K562 (cell line): Measurements from ENCODE around the gene CLEC2B. TPM values are rescaled to one million over a fixed set of nuclear protein-coding genes. Genes with fewer than 3 reads are reported as not detected.

Source experiments
- BCLAF1 ChIP-seq, 2 experiments: fragments of 450-650 bp in 1 of 2; IDR thresholded peaks; 2 replicates each; pipeline ENCODE4 v1.6.1; 2011 to 2017; ENCODE audit warnings: low read depth in 2 of 2, antibody characterized with exemption in 1 of 2, borderline replicate concordance in 1 of 2, low read length in 1 of 2, mild to moderate bottlenecking in 1 of 2, mixed read lengths in 1 of 2; ENCODE audit not compliant: control insufficient read depth in 1 of 2
- BDP1 ChIP-seq: IDR thresholded peaks from 3 replicates; pipeline ENCODE4 v1.6.1; 2011; ENCODE audit not compliant: insufficient read length, insufficient read depth
- ELF4 ChIP-seq: fragments of 450-650 bp; formaldehyde crosslinking; IDR thresholded peaks from 2 replicates; pipeline ENCODE4 v1.4.0; 2022; ENCODE audit warnings: missing genetic modification characterization
- HMG20B ChIP-seq: fragments of 250-450 bp; sonication (Bioruptor Pico); IDR thresholded peaks from 2 replicates; pipeline ENCODE4 v1.5.0; 2021; ENCODE audit warnings: mild to moderate bottlenecking
- JUN ChIP-seq, 2 experiments: sonication (generic) in 1 of 2; formaldehyde crosslinking in 1 of 2; IDR thresholded peaks; 2 replicates each; pipeline versions ENCODE4 v1.6.1 to v1.8.0; 2012 to 2022; ENCODE audit warnings: borderline replicate concordance in 2 of 2, mild to moderate bottlenecking in 2 of 2, improper control_type of control experiment in 1 of 2, low read depth in 1 of 2, low read length in 1 of 2, missing genetic modification reagents in 1 of 2
- KDM1A ChIP-seq, 2 experiments: fragments of 450-650 bp; IDR thresholded peaks; 2 replicates each; pipeline ENCODE4 v1.6.1; 2016; ENCODE audit warnings: mild to moderate bottlenecking in 2 of 2
- KLF16 ChIP-seq: IDR thresholded peaks from 2 replicates; pipeline ENCODE4 v1.6.1; 2016; ENCODE audit warnings: antibody characterized with exemption
- NCOA1 ChIP-seq: fragments of 450-650 bp; IDR thresholded peaks from 2 replicates; pipeline ENCODE4 v1.6.1; 2016; ENCODE audit warnings: low read depth
- PKNOX1 ChIP-seq: fragments of 450-650 bp; IDR thresholded peaks from 2 replicates; pipeline ENCODE4 v1.6.1; 2016
- SIN3A ChIP-seq, 2 experiments: fragments of 150-350 bp in 1 of 2; IDR thresholded peaks; 2 replicates each; pipeline ENCODE4 v1.6.1; 2011 to 2016; ENCODE audit warnings: borderline replicate concordance in 2 of 2, low read depth in 2 of 2, low read length in 2 of 2, mild to moderate bottlenecking in 2 of 2, moderate library complexity in 2 of 2; ENCODE audit not compliant: control insufficient read depth in 1 of 2
- SMARCC2 ChIP-seq: fragments of 450-650 bp; IDR thresholded peaks from 2 replicates; pipeline ENCODE4 v1.6.1; 2017; ENCODE audit warnings: antibody characterized with exemption, moderate library complexity, mild to moderate bottlenecking, low read depth
- SPI1 ChIP-seq: IDR thresholded peaks from 2 replicates; pipeline ENCODE4 v1.6.1; 2011; ENCODE audit warnings: low read depth, low read length, control low read depth, borderline replicate concordance
- TRIM28 ChIP-seq: fragments of 450-650 bp; IDR thresholded peaks from 2 replicates; pipeline ENCODE4 v1.6.1; 2017
- ZNF57 ChIP-seq: fragments of 450-650 bp; formaldehyde crosslinking; IDR thresholded peaks from 2 replicates; pipeline ENCODE4 v1.4.0; 2020; ENCODE audit warnings: mild to moderate bottlenecking, moderate library complexity
- polyA plus RNA-seq, 8 experiments: library from polyadenylated mRNA; depleted of rRNA in 4 of 8; stranded (reverse) in 5 of 8; unstranded in 3 of 8; fragments of >200 nt; fragmentation: Nextera tagmentation in 2 of 8; fragmentation: Illumina TruSeq in 1 of 8; extraction: Ambion mirVana in 2 of 8; extraction: Trizol in 1 of 8; gene quantifications; 2 replicates each; pipeline versions ENCODE4 v1.2.1 to v1.2.3, GENCODE V29; 2011 to 2014; ENCODE audit warnings: inconsistent platforms in 1 of 8, missing spikeins in 1 of 8
- total RNA-seq, 7 experiments: library from RNA; depleted of rRNA in 6 of 7; stranded (reverse); fragments of >200 nt in 6 of 7; fragmentation: Illumina TruSeq in 2 of 7; extraction: Trizol in 2 of 7; gene quantifications; 2 replicates each; pipeline versions ENCODE4 v1.2.1 to v1.2.3, GENCODE V29; 2011 to 2021; ENCODE audit warnings: low replicate concordance in 1 of 7
- TF ChIP-seq, protein P1 (sequence below): fragments of 250-450 bp; sonication (Bioruptor Pico); IDR thresholded peaks from 2 replicates; pipeline ENCODE4 v1.8.0; 2021; ENCODE audit warnings: moderate library complexity, mild to moderate bottlenecking, inconsistent platforms
- TF ChIP-seq, protein P2 (sequence below): sonication (generic); formaldehyde crosslinking; IDR thresholded peaks from 2 replicates; pipeline ENCODE4 v1.8.0; 2022; ENCODE audit warnings: mild to moderate bottlenecking, low read depth, missing genetic modification reagents
- TF ChIP-seq, protein P3 (sequence below): sonication (generic); formaldehyde crosslinking; IDR thresholded peaks from 2 replicates; pipeline ENCODE4 v1.8.1; 2023; ENCODE audit warnings: mild to moderate bottlenecking, missing genetic modification reagents

CLEC2B gene
- total and polyA plus RNA-seq, 9 of the 15 experiments (the other 6 are each of a cell fraction or from before 2014, with no cell fraction given), result 1.3 to 5.9 (median 2.9) TPM

- TF ChIP-seq, protein P1, sequence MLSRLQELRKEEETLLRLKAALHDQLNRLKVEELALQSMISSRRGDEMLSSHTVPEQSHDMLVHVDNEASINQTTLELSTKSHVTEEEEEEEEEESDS (CRISPR knock-in tag), result no peak
- TF ChIP-seq JUN (IDR thresholded peaks at IDR 0.05; ENCODE audit: borderline replicate concordance, low read depth, low read length) (no peak), JUN (CRISPR knock-in tag; IDR thresholded peaks at IDR 0.05; ENCODE audit: borderline replicate concordance) (no peak), BDP1 (no peak), SMARCC2 (no peak), ELF4 (CRISPR knock-in tag) (no peak), BCLAF1 (IDR thresholded peaks at IDR 0.05; ENCODE audit: borderline replicate concordance in 1 of 2, control insufficient read depth in 1 of 2, low read depth in 2 of 2, low read length in 1 of 2) (no peak), SIN3A (IDR thresholded peaks at IDR 0.05; ENCODE audit: borderline replicate concordance in 2 of 2, control insufficient read depth in 1 of 2, low read depth in 2 of 2, low read length in 2 of 2) (no peak), KDM1A (IDR thresholded peaks at IDR 0.05) (peak; percentile 64 to 65), NCOA1 (no peak), HMG20B (no peak), ZNF57 (CRISPR knock-in tag) (no peak), TRIM28 (no peak), KLF16 (no peak), SPI1 (no peak), PKNOX1 (no peak)
- TF ChIP-seq, protein P2, sequence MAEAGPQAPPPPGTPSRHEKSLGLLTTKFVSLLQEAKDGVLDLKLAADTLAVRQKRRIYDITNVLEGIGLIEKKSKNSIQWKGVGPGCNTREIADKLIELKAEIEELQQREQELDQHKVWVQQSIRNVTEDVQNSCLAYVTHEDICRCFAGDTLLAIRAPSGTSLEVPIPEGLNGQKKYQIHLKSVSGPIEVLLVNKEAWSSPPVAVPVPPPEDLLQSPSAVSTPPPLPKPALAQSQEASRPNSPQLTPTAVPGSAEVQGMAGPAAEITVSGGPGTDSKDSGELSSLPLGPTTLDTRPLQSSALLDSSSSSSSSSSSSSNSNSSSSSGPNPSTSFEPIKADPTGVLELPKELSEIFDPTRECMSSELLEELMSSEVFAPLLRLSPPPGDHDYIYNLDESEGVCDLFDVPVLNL (CRISPR knock-in tag), result no peak
- TF ChIP-seq, protein P3, sequence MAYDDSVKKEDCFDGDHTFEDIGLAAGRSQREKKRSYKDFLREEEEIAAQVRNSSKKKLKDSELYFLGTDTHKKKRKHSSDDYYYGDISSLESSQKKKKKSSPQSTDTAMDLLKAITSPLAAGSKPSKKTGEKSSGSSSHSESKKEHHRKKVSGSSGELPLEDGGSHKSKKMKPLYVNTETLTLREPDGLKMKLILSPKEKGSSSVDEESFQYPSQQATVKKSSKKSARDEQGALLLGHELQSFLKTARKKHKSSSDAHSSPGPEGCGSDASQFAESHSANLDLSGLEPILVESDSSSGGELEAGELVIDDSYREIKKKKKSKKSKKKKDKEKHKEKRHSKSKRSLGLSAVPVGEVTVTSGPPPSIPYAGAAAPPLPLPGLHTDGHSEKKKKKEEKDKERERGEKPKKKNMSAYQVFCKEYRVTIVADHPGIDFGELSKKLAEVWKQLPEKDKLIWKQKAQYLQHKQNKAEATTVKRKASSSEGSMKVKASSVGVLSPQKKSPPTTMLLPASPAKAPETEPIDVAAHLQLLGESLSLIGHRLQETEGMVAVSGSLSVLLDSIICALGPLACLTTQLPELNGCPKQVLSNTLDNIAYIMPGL, result no peak
These were observed at the start of gene CLEC2B (continued) for GRCh38 chr12:9869307-9870161.
